HG03095 (cell line): ENCODE measurements around the gene HOXB6.

ENCODE experiments used
- ATAC-seq: cut with Tn5 transposase; IDR thresholded peaks from one replicate; pipeline ENCODE4 v1.9.1; 2021; ENCODE audit warnings: moderate library complexity; ENCODE audit not compliant: unreplicated experiment

HOXB6 gene

GRCh38 chr17:48583708-48584222, 21.0 kb downstream of the HOXB6 start:
- ATAC-seq, result no peak

- no peak for ATAC-seq
These were observed 22.1 kb downstream of the HOXB6 start for GRCh38 chr17:48582750-48583069.

GRCh38 chr17:48579760-48580554, 24.8 kb downstream of the HOXB6 start:
- ATAC-seq, result no peak

- no peak for ATAC-seq
These were observed 25.4 kb downstream of the HOXB6 start for GRCh38 chr17:48579471-48579759.

- ATAC-seq, result no peak
These were observed 25.9 kb downstream of the HOXB6 start for GRCh38 chr17:48578616-48579470.

- ATAC-seq, result no peak
These were observed 26.7 kb downstream of the HOXB6 start, which contains the start of gene HOXB4 for GRCh38 chr17:48577946-48578615. Gene HOXB4, minus strand, starts transcription at chr17:48578350. Its CDS starts 31 bp downstream, at chr17:48578319.

GRCh38 chr17:48577330-48577945, 27.3 kb downstream of the HOXB6 start:
- no peak for ATAC-seq

- no peak for ATAC-seq
These were observed 28.1 kb downstream of the HOXB6 start for GRCh38 chr17:48576479-48577309.

GRCh38 chr17:48575673-48576478, 28.9 kb downstream of the HOXB6 start:
- no peak for ATAC-seq

GRCh38 chr17:48575066-48575582, 29.7 kb downstream of the HOXB6 start:
- ATAC-seq, result no peak

- ATAC-seq, result no peak
These were observed 30.2 kb downstream of the HOXB6 start for GRCh38 chr17:48574505-48575065.

- no peak for ATAC-seq
These were observed 32.9 kb downstream of the HOXB6 start for GRCh38 chr17:48571826-48572417.

GRCh38 chr17:48571024-48571818, 33.6 kb downstream of the HOXB6 start:
- no peak for ATAC-seq

GRCh38 chr17:48570325-48571023, 34.3 kb downstream of the HOXB6 start:
- ATAC-seq, result no peak

GRCh38 chr17:48569674-48570324, 35.0 kb downstream of the HOXB6 start:
- no peak for ATAC-seq

GRCh38 chr17:48569240-48569582, 35.6 kb downstream of the HOXB6 start:
- ATAC-seq, result no peak
